Measurements from ENCODE around the gene IFIT1B.
A peak's percentile ranks its signal among the peaks of the same experiment; 100 is the strongest.
"Not testable (repeated sequence)": the region's sequence is repeated elsewhere in the genome, so short reads cannot be mapped to it uniquely, and the experiment has no call there.

IFIT1B gene, protein sequence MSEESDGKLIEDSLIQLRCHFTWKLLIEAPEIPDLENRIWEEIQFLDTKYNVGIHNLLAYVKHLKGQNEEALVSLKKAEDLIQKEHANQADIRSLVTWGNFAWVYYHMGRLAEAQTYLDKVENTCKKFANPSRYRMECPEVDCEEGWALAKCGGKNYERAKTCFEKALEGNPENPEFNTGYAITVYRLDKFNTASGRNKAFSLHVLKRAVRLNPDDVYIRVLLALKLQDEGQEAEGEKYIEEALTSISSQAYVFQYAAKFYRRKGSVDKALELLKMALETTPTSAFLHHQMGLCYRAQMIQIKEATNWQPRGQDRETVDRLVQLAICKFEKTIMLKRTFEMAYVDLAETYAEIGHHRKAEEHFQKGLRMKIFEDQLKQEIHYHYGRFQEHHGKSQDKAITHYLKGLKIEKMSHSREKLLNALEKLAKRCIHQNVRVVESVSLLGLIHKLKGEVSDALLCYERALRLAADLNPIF

DNA sequence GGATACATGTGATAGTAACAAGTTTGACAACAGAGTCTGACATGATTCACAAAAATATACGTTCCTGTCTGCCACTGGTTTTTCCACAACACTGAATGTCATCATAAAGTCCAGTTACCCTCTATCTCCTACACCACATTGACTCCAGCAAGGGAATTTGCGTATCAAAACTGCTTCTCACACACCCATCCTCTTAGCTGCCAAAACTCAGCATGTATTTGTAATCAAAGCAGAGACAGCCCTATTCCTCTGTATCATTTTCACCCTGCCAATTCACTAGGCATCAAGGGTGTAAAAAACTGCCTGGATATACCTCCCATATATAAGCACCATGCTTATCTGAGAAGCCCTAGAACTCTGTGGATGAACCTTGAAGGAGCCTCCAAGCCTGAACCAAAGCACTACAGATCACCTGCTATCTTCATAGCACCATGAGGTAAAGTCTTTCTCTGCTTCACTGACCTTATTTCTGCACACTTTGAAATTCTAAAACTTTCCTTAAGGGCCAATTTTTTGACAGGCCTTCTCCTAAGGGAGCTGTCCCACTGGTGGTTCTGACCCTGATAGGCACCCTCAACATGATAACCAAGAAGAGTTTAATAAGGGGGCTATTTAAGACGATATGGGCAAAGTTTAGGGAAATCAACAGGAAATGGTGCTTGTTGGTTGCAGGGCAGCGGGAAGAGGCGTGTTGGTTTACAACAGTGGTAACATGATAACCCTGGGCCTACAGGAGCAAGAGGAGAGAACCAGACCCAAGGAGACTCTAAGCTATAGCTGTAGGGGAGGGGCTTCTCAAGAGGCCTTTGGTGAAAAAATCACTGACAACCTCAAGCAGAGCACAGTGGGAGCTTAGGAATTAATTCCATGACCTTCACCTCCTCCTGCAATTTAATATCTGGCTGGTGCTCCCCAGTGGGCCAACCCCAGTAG is at the start of gene IFIT1B:
Gene IFIT1B, plus strand, starts transcription at position 352 of the 933 bp plus-strand sequence. Its CDS starts 80 bp downstream, at position 432.
- DNase-seq = no peak

DNA sequence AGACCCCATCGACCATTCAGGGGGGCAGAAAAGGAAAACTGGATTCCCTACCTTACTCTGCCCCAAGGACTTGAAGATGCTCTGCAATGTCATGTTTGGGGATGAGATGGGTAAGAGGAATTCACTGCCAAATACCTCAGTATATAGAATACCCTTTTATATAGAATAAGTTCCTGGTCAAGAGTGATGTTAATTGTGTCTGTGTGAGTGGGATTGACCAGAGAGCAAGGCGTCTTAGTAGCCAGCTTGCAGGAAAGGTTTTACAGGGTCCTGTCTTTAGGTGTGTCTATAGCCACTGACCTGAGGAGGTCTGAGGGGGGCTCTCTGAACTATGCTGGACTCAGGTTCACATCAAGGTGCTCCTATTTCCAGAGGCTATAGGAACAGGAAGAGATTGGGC is 48.7 kb upstream of the IFIT1B start:
- DNase-seq = no peak

DNA sequence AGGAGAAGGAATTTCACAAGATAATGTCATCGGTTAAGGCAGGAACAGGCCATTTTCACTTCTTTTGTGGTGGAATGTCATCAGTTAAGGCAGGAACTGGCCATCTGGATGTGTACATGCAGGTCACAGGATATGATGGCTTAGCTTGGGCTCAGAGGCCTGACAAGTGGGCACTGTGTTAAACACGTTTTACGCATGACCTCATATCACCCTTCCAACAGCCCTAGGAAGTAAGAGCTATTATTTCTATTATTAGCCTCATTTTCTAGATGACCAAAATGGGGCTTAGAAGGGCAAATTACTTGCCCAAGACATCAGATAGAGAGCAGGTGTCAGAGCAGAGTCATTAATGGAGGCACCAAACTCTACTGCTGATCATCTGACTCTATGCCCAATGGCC is 47.8 kb upstream of the IFIT1B start:
- peak; percentile 39 for DNase-seq

DNA sequence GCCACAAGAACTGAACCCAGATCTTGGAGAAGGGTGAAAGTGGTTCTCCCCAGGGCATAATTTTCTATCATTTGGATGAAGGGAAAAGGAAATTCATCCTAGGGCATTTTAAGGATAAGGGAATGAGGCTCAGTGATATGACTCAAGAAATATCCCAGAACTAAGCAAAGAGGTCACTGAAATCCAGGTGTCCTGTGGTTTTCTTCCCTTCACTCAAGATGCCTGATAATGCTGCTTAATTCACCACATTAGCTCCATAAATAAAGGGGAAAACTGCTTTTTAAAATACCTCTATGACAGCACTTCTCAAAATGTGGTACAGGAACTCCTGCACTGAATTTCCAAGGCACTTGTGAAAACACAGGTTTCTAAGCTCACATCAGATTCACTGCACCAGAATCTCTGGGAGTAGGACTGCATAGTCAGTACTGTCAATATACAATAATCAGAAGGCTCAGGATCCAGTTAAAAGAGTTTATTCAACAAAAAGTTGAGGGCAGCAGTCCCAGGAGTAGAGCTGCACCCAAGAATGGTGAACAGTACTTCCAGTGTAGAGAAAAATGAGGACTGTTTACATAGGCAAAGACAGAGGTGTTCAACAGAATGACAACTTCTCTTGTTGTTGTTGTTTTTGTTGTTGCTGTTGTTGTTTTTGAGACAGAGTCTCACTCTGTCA is 47.2 kb upstream of the IFIT1B start:
- no peak for DNase-seq

DNA sequence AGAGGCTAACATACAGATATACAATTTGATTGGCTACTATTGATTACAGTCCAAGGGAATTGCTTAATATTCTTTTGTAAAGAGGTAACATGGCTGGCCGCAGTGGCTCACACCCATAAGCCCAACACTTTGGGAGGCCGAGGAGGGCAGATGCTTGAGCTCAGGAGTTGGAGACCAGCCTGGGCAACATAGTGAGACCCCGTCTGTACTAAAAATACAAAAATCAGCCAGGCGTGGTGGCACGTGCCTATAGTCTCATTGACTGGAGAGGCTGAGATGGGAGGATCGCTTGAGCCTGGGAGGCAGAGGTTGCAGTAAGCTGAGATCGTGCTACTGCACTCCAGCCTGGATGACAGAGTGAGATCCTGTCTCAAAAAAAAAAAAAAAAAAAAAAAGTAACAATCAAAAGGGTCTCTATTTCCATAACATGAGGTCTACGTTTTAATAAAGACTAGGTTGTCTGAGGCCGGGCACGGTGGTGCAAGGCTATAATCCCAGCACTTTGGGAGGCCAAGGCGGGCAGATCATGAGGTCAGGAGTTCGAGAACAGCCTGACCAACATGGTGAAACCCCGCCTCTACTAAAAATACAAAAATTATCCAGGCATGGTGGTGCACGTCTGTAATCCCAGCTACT is 46.3 kb upstream of the IFIT1B start:
- not testable (repeated sequence) for DNase-seq

DNA sequence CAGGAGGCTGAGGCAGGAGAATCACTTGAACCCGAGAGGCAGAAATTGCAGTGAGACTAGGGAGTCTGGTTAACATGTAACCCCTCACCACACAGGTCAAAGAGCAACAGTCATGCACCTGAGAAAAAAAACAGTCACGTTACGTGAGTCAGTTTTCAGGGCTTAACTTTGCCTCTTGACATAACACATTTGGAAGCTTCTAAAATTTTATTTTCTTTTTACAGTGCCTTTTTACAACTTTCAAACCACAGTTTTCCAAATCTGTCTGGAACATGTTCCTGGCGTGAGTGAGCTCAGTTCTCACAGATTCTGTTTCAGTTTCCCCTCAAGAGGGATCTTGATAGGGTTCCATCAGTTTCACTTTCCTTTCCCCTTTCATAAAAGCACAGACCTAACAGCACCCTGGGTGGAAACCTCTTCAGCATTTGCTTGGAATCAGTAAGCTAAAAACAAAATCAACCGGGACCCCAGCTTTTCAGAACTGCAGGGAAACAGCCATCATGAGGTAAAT is 45.7 kb upstream of the IFIT1B start:
- DNase-seq = peak; percentile 43

DNA sequence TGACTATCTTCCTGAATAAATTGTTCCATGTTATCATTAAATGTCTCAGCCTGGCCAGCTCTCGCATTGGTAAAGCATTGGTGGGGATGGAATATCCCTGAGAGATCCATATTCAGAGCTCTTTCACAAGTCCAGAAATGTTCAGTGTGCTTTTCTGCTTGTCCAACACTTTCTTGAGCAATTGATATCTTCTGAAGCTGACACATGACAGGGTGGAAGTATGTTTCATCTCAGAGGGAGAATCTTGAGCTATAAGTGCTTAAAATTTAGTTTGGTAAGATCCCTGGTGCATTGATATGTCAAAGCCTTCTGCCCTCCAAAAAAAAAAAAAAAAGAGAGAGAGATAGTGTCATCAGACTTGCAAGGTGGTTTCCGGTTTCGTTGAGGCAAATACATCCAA is 42.6 kb upstream of the IFIT1B start:
- DNase-seq = no peak

DNA sequence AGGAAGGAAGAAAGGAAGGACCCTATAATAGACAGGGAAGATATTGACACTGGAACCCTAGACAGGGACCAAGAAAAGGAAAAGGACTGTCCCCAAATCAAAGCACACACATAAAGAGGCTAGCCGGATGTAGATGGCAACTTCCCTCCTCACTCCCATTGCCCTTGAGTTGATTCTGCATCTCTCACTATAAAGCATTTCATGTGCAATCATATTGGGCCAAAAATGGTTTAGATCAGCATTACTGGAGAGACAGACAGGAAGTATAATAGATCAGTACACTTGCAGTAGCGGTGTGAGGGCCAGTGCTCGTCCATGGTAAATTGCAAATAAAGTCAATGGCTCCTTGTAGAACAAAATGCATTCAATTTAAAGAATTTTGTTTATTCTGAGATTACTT is 41.6 kb upstream of the IFIT1B start:
- DNase-seq = no peak

DNA sequence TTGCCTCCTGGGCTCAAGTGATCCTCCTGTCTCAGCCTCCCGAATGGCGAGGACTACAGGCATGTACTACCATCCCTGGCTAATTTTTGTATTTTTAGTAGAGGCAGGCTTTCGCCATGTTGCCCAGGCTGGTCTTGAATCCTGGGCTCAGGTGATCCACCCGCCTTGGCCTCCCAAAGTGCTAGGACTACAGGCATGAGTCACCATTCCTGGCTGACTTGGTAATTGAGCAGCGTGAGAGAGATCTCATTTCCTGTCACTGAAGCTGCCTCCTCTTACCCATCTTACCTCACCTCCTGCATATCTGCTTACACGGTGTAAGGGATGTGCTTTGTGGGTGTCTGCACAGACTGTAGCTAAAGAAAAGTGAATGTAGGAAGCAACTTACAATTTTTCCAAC is 40.4 kb upstream of the IFIT1B start:
- DNase-seq = no peak

DNA sequence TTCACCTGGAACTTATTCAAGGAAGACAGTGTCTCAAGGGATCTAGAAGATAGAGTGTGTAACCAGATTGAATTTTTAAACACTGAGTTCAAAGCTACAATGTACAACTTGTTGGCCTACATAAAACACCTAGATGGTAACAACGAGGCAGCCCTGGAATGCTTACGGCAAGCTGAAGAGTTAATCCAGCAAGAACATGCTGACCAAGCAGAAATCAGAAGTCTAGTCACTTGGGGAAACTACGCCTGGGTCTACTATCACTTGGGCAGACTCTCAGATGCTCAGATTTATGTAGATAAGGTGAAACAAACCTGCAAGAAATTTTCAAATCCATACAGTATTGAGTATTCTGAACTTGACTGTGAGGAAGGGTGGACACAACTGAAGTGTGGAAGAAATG is 39.1 kb upstream of the IFIT1B start:
- DNase-seq = no peak

DNA sequence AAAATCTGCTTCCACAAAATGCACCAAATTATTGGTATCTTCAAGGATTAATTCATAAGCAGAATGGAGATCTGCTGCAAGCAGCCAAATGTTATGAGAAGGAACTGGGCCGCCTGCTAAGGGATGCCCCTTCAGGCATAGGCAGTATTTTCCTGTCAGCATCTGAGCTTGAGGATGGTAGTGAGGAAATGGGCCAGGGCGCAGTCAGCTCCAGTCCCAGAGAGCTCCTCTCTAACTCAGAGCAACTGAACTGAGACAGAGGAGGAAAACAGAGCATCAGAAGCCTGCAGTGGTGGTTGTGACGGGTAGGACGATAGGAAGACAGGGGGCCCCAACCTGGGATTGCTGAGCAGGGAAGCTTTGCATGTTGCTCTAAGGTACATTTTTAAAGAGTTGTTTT is 38.0 kb upstream of the IFIT1B start:
- no peak for DNase-seq

DNA sequence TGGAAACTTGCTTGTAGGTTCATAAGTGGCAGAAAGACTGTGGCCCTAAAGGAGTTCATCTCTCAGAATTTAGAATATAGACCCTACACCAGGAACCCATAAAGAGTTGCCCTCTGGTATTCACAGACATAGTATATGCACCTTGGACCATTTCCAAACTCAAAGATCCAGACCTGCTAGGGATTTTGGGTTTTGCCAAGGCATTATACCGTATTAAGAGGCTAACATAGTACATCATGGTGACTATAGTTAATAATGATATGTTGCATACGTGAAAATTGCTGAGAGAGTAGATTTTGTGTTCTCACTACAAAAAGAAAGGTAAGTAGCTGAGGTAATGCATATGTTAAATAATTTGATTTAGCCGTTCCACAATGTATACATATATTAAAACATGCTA is 36.2 kb upstream of the IFIT1B start:
- no peak for DNase-seq

DNA sequence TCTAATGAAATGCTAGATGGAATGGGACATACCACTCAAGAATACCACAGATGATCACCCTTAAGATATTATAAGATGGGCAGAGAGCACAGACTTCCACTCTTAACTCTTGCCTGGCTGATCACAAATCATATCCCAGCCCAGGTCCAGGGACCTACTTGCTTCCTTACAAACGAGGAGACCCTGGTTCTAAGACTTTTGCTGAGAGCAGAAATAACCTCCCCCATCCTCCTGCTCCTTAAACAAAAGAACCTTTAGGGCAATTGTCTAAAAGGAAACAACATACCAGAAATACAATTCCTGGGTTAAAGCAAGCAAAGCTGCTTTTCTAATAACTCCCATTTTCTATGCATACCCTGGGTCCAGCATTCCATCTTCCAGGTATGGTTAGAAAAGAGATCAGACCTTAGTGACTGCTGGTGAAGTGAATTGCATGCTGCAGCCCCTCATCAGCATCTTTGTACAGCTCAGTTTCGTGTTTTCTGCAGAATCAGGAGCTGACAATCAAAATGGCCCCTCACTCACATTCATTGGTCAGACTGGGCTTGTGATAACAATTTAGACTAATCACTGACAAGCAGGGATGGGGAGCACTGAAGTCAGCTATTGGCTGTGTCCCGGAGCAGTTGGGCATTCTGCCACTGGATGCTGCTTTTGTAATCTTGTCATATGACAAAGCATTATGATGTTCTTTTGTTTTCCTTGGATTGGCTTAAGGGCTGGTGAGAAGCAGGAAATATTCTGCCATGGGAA is 35.5 kb upstream of the IFIT1B start:
- peak; percentile 37 for DNase-seq

DNA sequence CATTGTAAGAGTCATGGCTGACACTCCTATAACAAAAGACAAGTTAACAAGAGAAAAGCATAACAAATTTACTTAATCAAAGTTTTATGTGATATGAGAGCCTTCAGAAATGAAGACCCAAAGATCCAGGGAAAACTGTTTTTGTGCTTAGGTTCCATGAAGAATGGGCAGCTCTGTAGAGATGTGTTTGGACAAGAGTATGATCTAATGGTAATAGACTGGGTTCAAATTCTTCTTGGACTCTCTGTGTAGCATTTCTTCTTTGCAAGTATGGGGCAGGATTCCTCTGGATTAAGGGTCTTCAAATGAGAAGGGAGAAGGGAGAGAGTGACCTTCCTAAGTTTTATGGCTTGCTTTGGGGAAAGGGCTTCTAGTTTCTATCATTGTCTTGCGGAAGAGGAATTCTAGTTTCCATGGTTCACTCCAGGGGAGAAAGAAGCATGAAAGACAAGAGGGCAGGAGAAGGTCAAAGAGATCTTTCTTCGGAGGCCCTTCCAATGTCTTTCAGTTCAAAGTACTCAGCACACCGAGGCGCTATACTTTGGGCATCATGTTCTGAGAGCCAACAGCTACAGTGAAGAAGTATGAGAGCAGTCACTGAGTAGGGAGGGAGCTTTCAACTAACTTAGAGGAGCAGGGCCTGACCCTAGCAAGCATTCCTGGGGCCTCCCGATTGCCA is 34.6 kb upstream of the IFIT1B start:
- no peak for DNase-seq

DNA sequence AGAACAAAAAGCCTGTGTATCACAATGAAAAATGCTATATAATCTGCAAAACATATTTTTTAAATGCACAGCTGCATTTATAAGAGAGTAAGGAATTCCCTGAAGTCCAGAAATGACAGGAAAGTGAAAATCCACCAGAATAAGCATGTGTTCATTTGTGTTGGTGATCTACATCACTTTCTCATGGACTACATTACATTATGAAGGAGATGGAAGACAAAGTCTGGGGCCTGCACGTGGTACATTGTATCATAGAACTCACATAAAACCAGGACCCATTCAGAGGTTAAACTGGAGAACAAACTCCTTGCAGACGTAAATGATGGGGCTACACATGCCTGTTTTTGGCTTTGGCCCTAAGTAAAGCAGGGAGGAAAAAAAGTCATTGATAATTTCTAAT is 33.7 kb upstream of the IFIT1B start:
- no peak for DNase-seq

DNA sequence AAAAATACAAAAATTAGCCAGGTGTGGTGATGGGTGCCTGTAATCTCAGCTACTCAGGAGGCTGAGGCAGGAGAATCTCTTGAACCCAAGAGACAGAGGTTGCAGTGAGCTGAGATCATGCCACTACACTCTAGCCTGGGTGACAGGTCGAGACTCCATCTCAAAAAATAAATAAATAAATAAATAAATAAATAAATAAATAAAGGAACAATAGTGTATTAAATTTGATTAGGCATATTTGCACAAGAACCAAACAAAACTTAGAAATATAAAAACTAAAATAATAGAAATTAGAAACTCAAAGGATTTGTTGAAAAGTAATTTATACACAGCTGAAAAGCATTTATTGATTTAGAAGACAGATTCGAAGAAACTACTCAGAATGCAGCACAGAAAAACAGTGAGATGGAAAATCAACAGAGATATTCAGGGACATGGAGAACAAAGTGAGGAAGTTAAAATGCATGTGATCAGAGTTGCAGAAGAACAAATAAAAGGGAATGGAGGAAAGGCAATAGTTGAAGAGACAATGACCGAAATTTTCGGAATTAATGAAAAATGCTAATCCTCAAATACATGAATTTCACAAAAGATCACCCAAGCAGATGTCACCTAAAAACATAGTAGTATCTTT is 32.4 kb upstream of the IFIT1B start:
- DNase-seq = no peak

DNA sequence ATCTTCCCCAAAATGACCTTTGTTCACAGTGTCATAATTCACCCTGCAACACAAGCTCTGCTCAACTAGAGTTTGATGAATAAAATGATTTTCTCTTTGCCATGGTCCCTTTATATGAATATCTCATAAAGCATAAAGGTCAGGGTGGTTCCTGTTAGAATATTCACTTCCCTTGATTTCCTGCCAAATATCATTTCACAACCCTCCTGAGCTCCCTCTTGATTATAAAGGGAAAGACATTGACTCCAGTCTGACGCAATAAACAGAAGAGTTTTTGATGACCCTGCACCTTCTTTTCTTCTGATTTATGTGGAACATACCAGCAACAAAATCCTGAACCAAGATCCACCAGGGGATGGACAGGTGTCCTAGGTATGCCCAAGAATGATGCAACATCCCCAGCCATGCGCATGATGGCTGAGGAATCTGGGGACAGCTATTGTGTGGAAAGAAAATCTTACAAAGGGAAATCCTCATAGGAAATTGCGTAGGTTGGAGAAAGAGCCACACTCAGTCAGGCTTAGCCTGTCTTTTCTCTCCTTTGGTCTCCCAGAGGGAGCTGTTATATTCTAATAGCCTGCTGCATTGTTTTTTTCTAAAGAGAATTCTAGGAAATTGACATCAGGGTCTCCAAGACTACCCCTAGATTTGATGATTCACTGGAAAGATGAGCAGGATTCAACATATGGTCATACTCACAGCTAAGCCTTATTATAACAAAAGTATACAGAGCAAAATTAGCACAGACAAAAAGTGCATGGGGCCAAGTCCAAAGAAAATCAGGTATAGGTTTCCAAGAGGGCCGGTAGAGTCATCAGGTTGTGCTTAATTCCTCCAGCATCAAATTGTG is 31.2 kb upstream of the IFIT1B start:
- DNase-seq = no peak

DNA sequence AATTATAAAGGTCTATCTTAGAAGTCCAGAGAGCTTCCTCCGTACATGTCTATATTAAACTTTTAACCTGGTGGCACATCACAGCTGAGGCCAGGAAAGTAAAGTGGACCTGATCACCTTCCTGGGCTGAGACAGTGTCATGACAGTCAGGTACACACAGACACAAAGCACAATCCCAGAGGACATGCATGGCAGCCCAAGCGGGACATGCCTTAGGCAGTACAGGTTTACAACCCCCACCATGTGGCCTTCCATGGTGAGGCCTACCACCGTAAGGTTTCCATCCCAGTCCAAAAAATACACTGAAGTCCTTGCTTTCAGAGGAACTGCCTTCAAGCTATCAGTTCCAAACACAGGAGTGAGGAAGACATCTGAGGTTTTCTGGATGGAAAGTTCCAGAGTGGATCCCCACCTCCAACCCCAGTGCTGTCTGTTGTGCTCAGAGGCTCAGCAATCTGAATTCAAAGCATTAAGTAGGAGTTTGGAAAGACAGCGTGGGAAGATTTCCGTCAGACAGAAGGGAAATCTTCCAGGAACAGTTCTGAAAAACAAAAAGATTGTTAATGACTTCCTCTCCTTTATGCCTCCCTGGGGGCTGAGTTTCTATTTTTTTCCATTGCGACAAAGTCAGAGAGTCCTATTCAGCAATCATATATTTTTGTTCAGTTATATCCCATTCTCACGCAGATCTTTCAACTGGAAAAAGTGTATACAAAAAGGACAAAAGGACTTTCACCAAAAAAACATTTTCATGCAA is 30.0 kb upstream of the IFIT1B start:
- DNase-seq = no peak

DNA sequence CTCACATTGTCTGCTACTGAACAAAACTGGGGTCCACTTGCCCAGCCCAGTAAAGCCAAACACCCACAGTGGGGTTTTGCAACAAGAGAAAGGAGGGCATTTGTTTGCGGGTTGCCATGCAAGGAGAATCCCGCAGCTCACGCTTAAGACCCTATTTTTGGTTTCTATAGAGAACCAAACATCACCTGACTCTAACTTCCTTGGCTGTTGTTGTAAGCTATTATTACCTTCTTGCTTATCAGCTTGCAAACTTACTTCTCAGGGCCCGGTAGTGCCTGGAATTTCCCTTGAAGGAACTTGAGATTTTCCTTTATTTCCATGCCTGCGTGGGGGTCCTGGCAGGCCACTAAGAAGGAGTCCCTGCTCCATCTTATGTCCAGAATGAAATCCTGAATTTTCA is 29.4 kb upstream of the IFIT1B start:
- no peak for DNase-seq
